ENCODE results near the gene SMIM35.

The SMIM35 gene

DNA sequence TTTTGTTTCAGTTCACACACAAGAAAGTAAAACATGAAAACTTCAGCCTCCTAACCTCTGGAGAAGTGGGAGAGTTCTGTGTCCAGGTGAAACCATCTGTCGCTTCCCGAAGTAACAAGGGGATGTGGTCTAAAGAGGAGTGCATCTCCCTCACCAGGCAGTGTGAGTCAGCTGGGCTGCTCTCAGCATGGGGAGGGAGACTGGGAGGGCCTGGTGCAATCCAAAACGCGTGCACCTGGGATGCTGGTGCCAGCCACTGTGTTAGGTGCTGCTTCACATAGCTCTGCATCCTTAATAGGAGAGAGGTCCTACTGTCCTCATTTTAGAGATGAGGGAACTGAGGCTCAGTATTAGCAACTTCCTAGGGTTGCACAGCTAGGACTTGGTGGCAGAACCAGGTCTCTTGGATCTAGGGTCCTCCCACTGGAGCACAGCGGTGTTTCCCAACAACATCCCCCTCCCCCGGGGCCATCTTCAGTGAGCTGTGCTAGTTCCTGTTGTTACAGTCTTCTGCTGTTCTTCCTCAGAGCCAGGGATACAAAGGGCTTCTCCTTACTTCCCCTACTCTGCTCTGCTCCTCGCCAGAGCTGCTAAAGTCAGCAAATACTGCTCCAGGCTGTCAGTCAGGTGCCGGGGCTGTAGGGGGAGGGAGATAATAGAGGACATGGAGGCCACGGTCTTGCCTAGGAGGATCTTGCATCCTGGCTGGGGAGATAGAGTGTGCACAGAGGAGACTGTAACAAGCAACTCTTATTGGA, 92.6 kb downstream of the SMIM35 start:
- Histone ChIP-seq H4K20me1 (ENCODE audit: low read depth, low read length) (no peaks in the 10 kb centered on the region), H3K27me3 (ENCODE audit: low read length) (no peaks in the 10 kb centered on the region), H3K79me2 (ENCODE audit: insufficient read depth, low read length) (peaks cover 20% of the 10 kb centered on the region; the same call in 1 of the 2 replicates), H3K36me3 (ENCODE audit: low read length) (peaks cover 48% of the 10 kb centered on the region), H2AFZ (ENCODE audit: low read depth, low read length, severe bottlenecking) (no peak overlapping the region), H3K9me2 (replicated peaks; ENCODE audit: insufficient read depth, low read length) (no peaks in the 10 kb centered on the region), H3K4me3 (ENCODE audit: insufficient read depth, low read length, poor library complexity, severe bottlenecking) (no peak overlapping the region), H3K9ac (ENCODE audit: low read length) (no peak overlapping the region), H3F3A (ENCODE audit: insufficient read depth) (peaks cover 8% of the 10 kb centered on the region; the same call in 1 of the 2 replicates), H3K4me2 (ENCODE audit: low read depth, low read length, poor library complexity, severe bottlenecking) (no peak overlapping the region), H3K9me3 (ENCODE audit: insufficient read depth, low read length) (no peaks in the 10 kb centered on the region), H3K27ac (ENCODE audit: low read depth, low read length) (0 out of 2 replicates have a peak overlapping the region, but pooled peaks have one; percentile 66)
- TF ChIP-seq, protein P1, sequence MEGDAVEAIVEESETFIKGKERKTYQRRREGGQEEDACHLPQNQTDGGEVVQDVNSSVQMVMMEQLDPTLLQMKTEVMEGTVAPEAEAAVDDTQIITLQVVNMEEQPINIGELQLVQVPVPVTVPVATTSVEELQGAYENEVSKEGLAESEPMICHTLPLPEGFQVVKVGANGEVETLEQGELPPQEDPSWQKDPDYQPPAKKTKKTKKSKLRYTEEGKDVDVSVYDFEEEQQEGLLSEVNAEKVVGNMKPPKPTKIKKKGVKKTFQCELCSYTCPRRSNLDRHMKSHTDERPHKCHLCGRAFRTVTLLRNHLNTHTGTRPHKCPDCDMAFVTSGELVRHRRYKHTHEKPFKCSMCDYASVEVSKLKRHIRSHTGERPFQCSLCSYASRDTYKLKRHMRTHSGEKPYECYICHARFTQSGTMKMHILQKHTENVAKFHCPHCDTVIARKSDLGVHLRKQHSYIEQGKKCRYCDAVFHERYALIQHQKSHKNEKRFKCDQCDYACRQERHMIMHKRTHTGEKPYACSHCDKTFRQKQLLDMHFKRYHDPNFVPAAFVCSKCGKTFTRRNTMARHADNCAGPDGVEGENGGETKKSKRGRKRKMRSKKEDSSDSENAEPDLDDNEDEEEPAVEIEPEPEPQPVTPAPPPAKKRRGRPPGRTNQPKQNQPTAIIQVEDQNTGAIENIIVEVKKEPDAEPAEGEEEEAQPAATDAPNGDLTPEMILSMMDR (IDR thresholded peaks at IDR 0.05; ENCODE audit: insufficient read depth, low read length, poor library complexity, severe bottlenecking), result no peak
- TF ChIP-seq EZH2phosphoT487 (conservative IDR thresholded peaks at IDR 0.05; ENCODE audit: low read length), result no peak

DNA sequence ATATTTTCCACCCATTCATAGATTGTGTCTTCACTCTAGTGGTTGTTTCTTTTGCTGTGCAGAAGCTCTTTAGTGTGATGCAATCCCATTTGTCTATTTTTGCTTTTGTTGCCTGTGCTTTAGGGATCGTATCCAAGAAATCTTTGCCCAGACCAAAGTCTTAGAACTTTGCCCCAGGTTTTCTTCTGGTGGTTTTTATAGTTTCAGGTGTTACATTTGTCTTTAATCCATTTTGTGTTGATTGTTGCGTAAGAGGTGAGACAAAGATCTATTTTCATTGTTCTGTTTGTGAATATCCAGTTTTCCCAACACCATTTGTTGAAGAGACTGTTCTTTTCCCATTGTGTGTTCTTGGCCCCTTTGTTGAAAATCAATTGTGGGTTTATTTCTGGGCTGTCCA, 94.1 kb downstream of the SMIM35 start:
- Histone ChIP-seq H3K27ac (ENCODE audit: low read depth, low read length) (peak overlapping the region; percentile 66), H3K79me2 (ENCODE audit: insufficient read depth, low read length) (peaks cover 35% of the 10 kb centered on the region), H3K4me2 (ENCODE audit: low read depth, low read length, poor library complexity, severe bottlenecking) (peak overlapping the region; percentile 38)

DNA sequence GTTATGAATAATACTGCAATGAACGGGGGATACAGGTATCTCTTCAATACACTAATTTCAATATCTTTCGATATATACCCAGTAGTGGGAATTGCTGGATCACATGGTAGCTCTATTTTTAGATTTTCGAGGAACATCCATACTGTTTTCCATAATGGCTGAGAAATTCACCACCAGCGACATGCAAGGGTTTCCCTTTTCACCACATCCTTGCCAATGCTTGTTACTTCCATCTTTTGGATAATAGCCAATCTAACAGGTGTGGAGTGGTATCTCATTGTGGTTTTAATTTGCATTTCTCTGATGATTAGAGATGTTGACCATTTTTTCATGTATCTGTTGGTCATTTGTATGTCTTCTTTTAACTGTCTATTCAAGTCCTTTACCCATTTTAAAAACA, 94.6 kb downstream of the SMIM35 start:
- Histone ChIP-seq H3K9ac (ENCODE audit: low read length) (no peak overlapping the region), H3K79me2 (ENCODE audit: insufficient read depth, low read length) (peaks cover 40% of the 10 kb centered on the region), H3K9me2 (replicated peaks; ENCODE audit: insufficient read depth, low read length) (no peaks in the 10 kb centered on the region), H4K20me1 (ENCODE audit: low read depth, low read length) (no peaks in the 10 kb centered on the region), H3K4me3 (ENCODE audit: insufficient read depth, low read length, poor library complexity, severe bottlenecking) (no peak overlapping the region), H2AFZ (ENCODE audit: low read depth, low read length, severe bottlenecking) (no peak overlapping the region), H3K9me3 (ENCODE audit: insufficient read depth, low read length) (no peaks in the 10 kb centered on the region), H3K4me2 (ENCODE audit: low read depth, low read length, poor library complexity, severe bottlenecking) (peak overlapping the region; percentile 38), H3K27ac (ENCODE audit: low read depth, low read length) (peak overlapping the region; percentile 66), H3F3A (ENCODE audit: insufficient read depth) (peaks cover 6% of the 10 kb centered on the region; the same call in 1 of the 2 replicates), H3K27me3 (ENCODE audit: low read length) (no peaks in the 10 kb centered on the region), H3K36me3 (ENCODE audit: low read length) (peaks cover 45% of the 10 kb centered on the region)
- no peak for TF ChIP-seq EZH2phosphoT487 (conservative IDR thresholded peaks at IDR 0.05; ENCODE audit: low read length)
- TF ChIP-seq, protein P1 (IDR thresholded peaks at IDR 0.05; ENCODE audit: insufficient read depth, low read length, poor library complexity, severe bottlenecking), result no peak

More for the DNA sequence above, 94.1 kb downstream of the SMIM35 start:
- Histone ChIP-seq H3K4me3 (ENCODE audit: insufficient read depth, low read length, poor library complexity, severe bottlenecking) (no peak overlapping the region), H2AFZ (ENCODE audit: low read depth, low read length, severe bottlenecking) (no peak overlapping the region), H3K27me3 (ENCODE audit: low read length) (no peaks in the 10 kb centered on the region), H3K9me3 (ENCODE audit: insufficient read depth, low read length) (no peaks in the 10 kb centered on the region), H3K9ac (ENCODE audit: low read length) (no peak overlapping the region), H4K20me1 (ENCODE audit: low read depth, low read length) (no peaks in the 10 kb centered on the region), H3K36me3 (ENCODE audit: low read length) (peaks cover 48% of the 10 kb centered on the region), H3K9me2 (replicated peaks; ENCODE audit: insufficient read depth, low read length) (no peaks in the 10 kb centered on the region), H3F3A (ENCODE audit: insufficient read depth) (peaks cover 8% of the 10 kb centered on the region; the same call in 1 of the 2 replicates)
- TF ChIP-seq EZH2phosphoT487 (conservative IDR thresholded peaks at IDR 0.05; ENCODE audit: low read length), result no peak
- TF ChIP-seq, protein P1 (IDR thresholded peaks at IDR 0.05; ENCODE audit: insufficient read depth, low read length, poor library complexity, severe bottlenecking), result no peak

Measured in SU-DHL-6 (cell line).